Breast epithelium (tissue), 3 donors: ENCODE results near the gene LMBR1.

Experiments used
- CTCF ChIP-seq, 3 donors: fragments of 450-650 bp; IDR thresholded peaks; one replicate each; pipeline ENCODE4 v1.5.1; 2016 to 2017; ENCODE audit warnings: antibody characterized with exemption in 3 of 3, mild to moderate bottlenecking in 3 of 3, moderate library complexity in 3 of 3
- POLR2A ChIP-seq: fragments of 450-650 bp; IDR thresholded peaks from one replicate; pipeline ENCODE4 v1.6.1; 2016; ENCODE audit warnings: antibody characterized with exemption, mild to moderate bottlenecking, moderate library complexity
- POLR2AphosphoS5 ChIP-seq, 3 donors: sonication (generic); formaldehyde crosslinking; IDR thresholded peaks; one replicate each; pipeline ENCODE4 v1.6.1; 2017; ENCODE audit warnings: antibody characterized with exemption in 3 of 3

- no peak for TF ChIP-seq POLR2AphosphoS5 (IDR thresholded peaks at IDR 0.05)
- TF ChIP-seq CTCF (IDR thresholded peaks at IDR 0.05) = no peak
- no peak for TF ChIP-seq POLR2A
These were observed 69.5 kb downstream of the LMBR1 start for GRCh38 chr7:156823435-156823834.
